SK-N-SH (cell line): Measurements from ENCODE around the gene GAMT.

Experiments used
- CTCF ChIP-seq: fragments of 200-600 bp; sonication (generic); IDR thresholded peaks from 2 replicates; pipeline ENCODE4 v1.6.1; 2017; ENCODE audit warnings: antibody characterized with exemption, mild to moderate bottlenecking, moderate library complexity
- MAX ChIP-seq: IDR thresholded peaks from 2 replicates; pipeline ENCODE4 v1.4.0; 2012; ENCODE audit warnings: low read depth
- REST ChIP-seq: IDR thresholded peaks from 2 replicates; pipeline ENCODE4 v1.6.1; 2012; ENCODE audit warnings: mild to moderate bottlenecking, low read depth, low read length, moderate library complexity

- TF ChIP-seq MAX: no peak
- no peak for TF ChIP-seq CTCF
- TF ChIP-seq REST: no peak
Measured at GRCh38 chr19:1402411-1403070, 1.2 kb upstream of the GAMT start.
